HEK293 (cell line): Measurements from ENCODE around the gene THBS3.

Experiments
- GLI2 ChIP-seq: fragments of 450-650 bp; formaldehyde crosslinking; IDR thresholded peaks from 2 replicates; pipeline ENCODE4; 2017; ENCODE audit warnings: missing biosample characterization, missing genetic modification characterization, low read depth, borderline replicate concordance
- HOXA7 ChIP-seq: sonication (generic); formaldehyde crosslinking; IDR thresholded peaks from 2 replicates; pipeline ENCODE4 v1.8.1; 2022; ENCODE audit warnings: missing genetic modification reagents, borderline replicate concordance
- HOXD13 ChIP-seq: sonication (generic); formaldehyde crosslinking; IDR thresholded peaks from 2 replicates; pipeline ENCODE4 v1.8.0; 2022; ENCODE audit warnings: missing genetic modification reagents, borderline replicate concordance
- KLF16 ChIP-seq: fragments of 450-650 bp; formaldehyde crosslinking; IDR thresholded peaks from 2 replicates; pipeline ENCODE4 v1.5.1; 2017; ENCODE audit warnings: missing biosample characterization, missing genetic modification characterization
- MZF1 ChIP-seq: fragments of 450-650 bp; formaldehyde crosslinking; IDR thresholded peaks from 2 replicates; pipeline ENCODE4 v1.5.1; 2017; ENCODE audit warnings: missing biosample characterization, missing genetic modification characterization, borderline replicate concordance
- TCF7L2 ChIP-seq: IDR thresholded peaks from 2 replicates; pipeline ENCODE4 v1.6.1; 2011; ENCODE audit warnings: low read depth, mild to moderate bottlenecking, inconsistent platforms, low read length, moderate library complexity, borderline replicate concordance
- ZBTB17 ChIP-seq: fragments of 450-650 bp; formaldehyde crosslinking; IDR thresholded peaks from 2 replicates; pipeline ENCODE4 v1.5.1; 2016; ENCODE audit warnings: missing biosample characterization, missing genetic modification characterization
- ZBTB7A ChIP-seq: fragments of 450-650 bp; formaldehyde crosslinking; IDR thresholded peaks from 2 replicates; pipeline ENCODE4 v1.5.1; 2016; ENCODE audit warnings: low read depth, missing biosample characterization, missing genetic modification characterization
- ZNF133 ChIP-seq: fragments of 450-650 bp; formaldehyde crosslinking; IDR thresholded peaks from 2 replicates; pipeline ENCODE4 v1.5.1; 2016; ENCODE audit warnings: missing biosample characterization, missing genetic modification characterization
- ZNF174 ChIP-seq: fragments of 450-650 bp; formaldehyde crosslinking; IDR thresholded peaks from 2 replicates; pipeline ENCODE4 v1.5.0; 2017; ENCODE audit warnings: missing biosample characterization, mild to moderate bottlenecking, missing genetic modification characterization
- ZNF221 ChIP-seq: fragments of 450-650 bp; formaldehyde crosslinking; IDR thresholded peaks from 2 replicates; pipeline ENCODE4 v1.5.1; 2017; ENCODE audit warnings: missing biosample characterization, missing genetic modification characterization, borderline replicate concordance
- ZNF23 ChIP-seq: fragments of 450-650 bp; formaldehyde crosslinking; IDR thresholded peaks from 2 replicates; pipeline ENCODE4 v1.5.1; 2016; ENCODE audit warnings: missing biosample characterization, missing genetic modification characterization, borderline replicate concordance
- ZNF302 ChIP-seq: fragments of 450-650 bp; formaldehyde crosslinking; IDR thresholded peaks from 2 replicates; pipeline ENCODE4 v1.5.1; 2016; ENCODE audit warnings: missing biosample characterization, missing genetic modification characterization, low read depth
- ZNF311 ChIP-seq: fragments of 450-650 bp; formaldehyde crosslinking; IDR thresholded peaks from 2 replicates; pipeline ENCODE4 v1.5.1; 2017; ENCODE audit warnings: missing biosample characterization, missing genetic modification characterization, borderline replicate concordance
- ZNF324 ChIP-seq: fragments of 450-650 bp; formaldehyde crosslinking; IDR thresholded peaks from 2 replicates; pipeline ENCODE4 v1.5.1; 2016; ENCODE audit warnings: missing biosample characterization, missing genetic modification characterization
- ZNF341 ChIP-seq: fragments of 450-650 bp; formaldehyde crosslinking; IDR thresholded peaks from 2 replicates; pipeline ENCODE4; 2016; ENCODE audit warnings: low read depth, missing biosample characterization, missing genetic modification characterization
- ZNF48 ChIP-seq: fragments of 450-650 bp; formaldehyde crosslinking; IDR thresholded peaks from 2 replicates; pipeline ENCODE4 v1.5.1; 2016; ENCODE audit warnings: missing biosample characterization, missing genetic modification characterization
- ZNF596 ChIP-seq: fragments of 450-650 bp; IDR thresholded peaks from 2 replicates; pipeline ENCODE4 v1.5.0; 2018; ENCODE audit warnings: missing biosample characterization, mild to moderate bottlenecking, missing genetic modification characterization, moderate library complexity
- ZNF629 ChIP-seq: fragments of 450-650 bp; formaldehyde crosslinking; IDR thresholded peaks from 2 replicates; pipeline ENCODE4 v1.5.1; 2017; ENCODE audit warnings: missing biosample characterization, missing genetic modification characterization
- ZNF704 ChIP-seq: fragments of 450-650 bp; formaldehyde crosslinking; IDR thresholded peaks from 2 replicates; pipeline ENCODE4 v1.5.1; 2016; ENCODE audit warnings: missing biosample characterization, missing genetic modification characterization
- TF ChIP-seq, protein P1 (sequence below): fragments of 450-650 bp; formaldehyde crosslinking; IDR thresholded peaks from 2 replicates; pipeline ENCODE4 v1.5.0; 2017; ENCODE audit warnings: missing biosample characterization, missing genetic modification characterization, borderline replicate concordance
- TF ChIP-seq, protein P2 (sequence below): fragments of 450-650 bp; formaldehyde crosslinking; IDR thresholded peaks from 2 replicates; pipeline ENCODE4 v1.5.1; 2017; ENCODE audit warnings: missing biosample characterization, mild to moderate bottlenecking, missing genetic modification characterization, moderate library complexity
- TF ChIP-seq, protein P3 (sequence below): fragments of 450-650 bp; formaldehyde crosslinking; IDR thresholded peaks from 2 replicates; pipeline ENCODE4 v1.5.1; 2016; ENCODE audit warnings: missing biosample characterization, missing genetic modification characterization
- TF ChIP-seq, protein P4 (sequence below): fragments of 450-650 bp; formaldehyde crosslinking; conservative IDR thresholded peaks from 2 replicates; pipeline ENCODE4 v1.5.1; 2016; ENCODE audit warnings: low read depth, missing biosample characterization, missing genetic modification characterization
- TF ChIP-seq, protein P5 (sequence below): fragments of 450-650 bp; formaldehyde crosslinking; IDR thresholded peaks from 2 replicates; pipeline ENCODE4 v1.5.1; 2016; ENCODE audit warnings: missing biosample characterization, missing genetic modification characterization

The THBS3 gene

DNA sequence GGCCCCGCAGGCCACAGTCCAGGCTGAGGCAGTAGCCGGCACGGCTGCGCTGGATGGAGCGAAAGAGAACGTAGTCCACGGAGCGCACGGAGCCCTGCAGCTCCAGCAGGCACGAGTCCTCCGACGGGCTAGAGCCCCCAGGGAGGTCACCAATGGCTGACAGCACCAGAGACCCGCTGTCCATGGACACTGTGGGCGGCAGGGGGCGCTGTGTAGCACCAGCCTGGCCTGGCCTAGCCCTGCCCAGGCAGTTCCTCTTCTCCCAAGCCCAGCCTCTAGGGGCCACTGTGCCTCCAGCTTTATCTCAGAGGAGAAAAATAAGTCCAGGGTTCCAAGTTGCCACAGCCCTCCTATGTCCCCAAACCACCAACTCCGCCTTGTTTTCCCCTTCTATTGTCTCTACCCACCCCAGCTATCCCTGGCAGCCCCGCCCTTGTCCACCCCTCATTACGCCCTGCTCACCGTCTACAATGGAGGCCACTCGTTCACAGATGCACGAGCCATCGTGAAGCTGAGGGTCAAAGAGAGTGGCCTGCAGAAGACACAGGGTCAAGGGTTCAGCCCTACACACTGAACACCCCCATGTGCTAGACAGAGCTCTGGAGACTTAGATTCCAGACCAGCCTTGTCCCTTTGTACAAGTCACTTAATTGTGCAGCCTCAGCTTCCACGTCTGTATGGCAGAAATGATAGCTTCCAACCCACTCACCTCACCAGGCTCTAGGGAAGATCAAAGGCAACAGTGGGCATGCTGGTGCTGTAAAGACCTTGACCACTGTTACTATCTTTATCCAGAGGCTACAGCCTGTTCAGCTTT lies 43.1 kb upstream of the THBS3 start (continued):
- TF ChIP-seq TCF7L2, result no peak
- TF ChIP-seq MZF1 (tag by site-specific recombination), result no peak
- TF ChIP-seq ZNF704 (tag by site-specific recombination), result no peak
- TF ChIP-seq, protein P1, sequence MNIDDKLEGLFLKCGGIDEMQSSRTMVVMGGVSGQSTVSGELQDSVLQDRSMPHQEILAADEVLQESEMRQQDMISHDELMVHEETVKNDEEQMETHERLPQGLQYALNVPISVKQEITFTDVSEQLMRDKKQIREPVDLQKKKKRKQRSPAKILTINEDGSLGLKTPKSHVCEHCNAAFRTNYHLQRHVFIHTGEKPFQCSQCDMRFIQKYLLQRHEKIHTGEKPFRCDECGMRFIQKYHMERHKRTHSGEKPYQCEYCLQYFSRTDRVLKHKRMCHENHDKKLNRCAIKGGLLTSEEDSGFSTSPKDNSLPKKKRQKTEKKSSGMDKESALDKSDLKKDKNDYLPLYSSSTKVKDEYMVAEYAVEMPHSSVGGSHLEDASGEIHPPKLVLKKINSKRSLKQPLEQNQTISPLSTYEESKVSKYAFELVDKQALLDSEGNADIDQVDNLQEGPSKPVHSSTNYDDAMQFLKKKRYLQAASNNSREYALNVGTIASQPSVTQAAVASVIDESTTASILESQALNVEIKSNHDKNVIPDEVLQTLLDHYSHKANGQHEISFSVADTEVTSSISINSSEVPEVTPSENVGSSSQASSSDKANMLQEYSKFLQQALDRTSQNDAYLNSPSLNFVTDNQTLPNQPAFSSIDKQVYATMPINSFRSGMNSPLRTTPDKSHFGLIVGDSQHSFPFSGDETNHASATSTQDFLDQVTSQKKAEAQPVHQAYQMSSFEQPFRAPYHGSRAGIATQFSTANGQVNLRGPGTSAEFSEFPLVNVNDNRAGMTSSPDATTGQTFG (tag by site-specific recombination), result no peak
- TF ChIP-seq ZBTB7A, result peak; percentile 60; the same call in 1 of the 2 replicates
- TF ChIP-seq ZBTB17 (tag by site-specific recombination), result peak; percentile 64; the same call in 1 of the 2 replicates
- TF ChIP-seq, protein P2, sequence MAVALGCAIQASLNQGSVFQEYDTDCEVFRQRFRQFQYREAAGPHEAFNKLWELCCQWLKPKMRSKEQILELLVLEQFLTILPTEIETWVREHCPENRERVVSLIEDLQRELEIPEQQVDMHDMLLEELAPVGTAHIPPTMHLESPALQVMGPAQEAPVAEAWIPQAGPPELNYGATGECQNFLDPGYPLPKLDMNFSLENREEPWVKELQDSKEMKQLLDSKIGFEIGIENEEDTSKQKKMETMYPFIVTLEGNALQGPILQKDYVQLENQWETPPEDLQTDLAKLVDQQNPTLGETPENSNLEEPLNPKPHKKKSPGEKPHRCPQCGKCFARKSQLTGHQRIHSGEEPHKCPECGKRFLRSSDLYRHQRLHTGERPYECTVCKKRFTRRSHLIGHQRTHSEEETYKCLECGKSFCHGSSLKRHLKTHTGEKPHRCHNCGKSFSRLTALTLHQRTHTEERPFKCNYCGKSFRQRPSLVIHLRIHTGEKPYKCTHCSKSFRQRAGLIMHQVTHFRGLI, result no peak
- TF ChIP-seq ZNF23 (tag by site-specific recombination), result no peak
- no peak for TF ChIP-seq ZNF133 (tag by site-specific recombination)
- TF ChIP-seq KLF16 (tag by site-specific recombination), result no peak
- TF ChIP-seq, protein P3, sequence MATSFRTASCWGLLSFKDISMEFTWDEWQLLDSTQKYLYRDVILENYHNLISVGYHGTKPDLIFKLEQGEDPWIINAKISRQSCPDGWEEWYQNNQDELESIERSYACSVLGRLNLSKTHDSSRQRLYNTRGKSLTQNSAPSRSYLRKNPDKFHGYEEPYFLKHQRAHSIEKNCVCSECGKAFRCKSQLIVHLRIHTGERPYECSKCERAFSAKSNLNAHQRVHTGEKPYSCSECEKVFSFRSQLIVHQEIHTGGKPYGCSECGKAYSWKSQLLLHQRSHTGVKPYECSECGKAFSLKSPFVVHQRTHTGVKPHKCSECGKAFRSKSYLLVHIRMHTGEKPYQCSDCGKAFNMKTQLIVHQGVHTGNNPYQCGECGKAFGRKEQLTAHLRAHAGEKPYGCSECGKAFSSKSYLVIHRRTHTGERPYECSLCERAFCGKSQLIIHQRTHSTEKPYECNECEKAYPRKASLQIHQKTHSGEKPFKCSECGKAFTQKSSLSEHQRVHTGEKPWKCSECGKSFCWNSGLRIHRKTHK (tag by site-specific recombination), result no peak
- TF ChIP-seq ZNF174 (tag by site-specific recombination), result no peak
- no peak for TF ChIP-seq ZNF302 (tag by site-specific recombination)
- TF ChIP-seq HOXA7, result no peak
- TF ChIP-seq ZNF48 (tag by site-specific recombination), result no peak
- TF ChIP-seq ZNF221 (tag by site-specific recombination), result no peak
- TF ChIP-seq, protein P4, sequence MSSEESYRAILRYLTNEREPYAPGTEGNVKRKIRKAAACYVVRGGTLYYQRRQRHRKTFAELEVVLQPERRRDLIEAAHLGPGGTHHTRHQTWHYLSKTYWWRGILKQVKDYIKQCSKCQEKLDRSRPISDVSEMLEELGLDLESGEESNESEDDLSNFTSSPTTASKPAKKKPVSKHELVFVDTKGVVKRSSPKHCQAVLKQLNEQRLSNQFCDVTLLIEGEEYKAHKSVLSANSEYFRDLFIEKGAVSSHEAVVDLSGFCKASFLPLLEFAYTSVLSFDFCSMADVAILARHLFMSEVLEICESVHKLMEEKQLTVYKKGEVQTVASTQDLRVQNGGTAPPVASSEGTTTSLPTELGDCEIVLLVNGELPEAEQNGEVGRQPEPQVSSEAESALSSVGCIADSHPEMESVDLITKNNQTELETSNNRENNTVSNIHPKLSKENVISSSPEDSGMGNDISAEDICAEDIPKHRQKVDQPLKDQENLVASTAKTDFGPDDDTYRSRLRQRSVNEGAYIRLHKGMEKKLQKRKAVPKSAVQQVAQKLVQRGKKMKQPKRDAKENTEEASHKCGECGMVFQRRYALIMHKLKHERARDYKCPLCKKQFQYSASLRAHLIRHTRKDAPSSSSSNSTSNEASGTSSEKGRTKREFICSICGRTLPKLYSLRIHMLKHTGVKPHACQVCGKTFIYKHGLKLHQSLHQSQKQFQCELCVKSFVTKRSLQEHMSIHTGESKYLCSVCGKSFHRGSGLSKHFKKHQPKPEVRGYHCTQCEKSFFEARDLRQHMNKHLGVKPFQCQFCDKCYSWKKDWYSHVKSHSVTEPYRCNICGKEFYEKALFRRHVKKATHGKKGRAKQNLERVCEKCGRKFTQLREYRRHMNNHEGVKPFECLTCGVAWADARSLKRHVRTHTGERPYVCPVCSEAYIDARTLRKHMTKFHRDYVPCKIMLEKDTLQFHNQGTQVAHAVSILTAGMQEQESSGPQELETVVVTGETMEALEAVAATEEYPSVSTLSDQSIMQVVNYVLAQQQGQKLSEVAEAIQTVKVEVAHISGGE (tag by site-specific recombination), result no peak
- no peak for TF ChIP-seq GLI2 (tag by site-specific recombination)
- peak; percentile 55; the same call in 1 of the 2 replicates for TF ChIP-seq ZNF324 (tag by site-specific recombination)
- no peak for TF ChIP-seq ZNF311 (tag by site-specific recombination)
- TF ChIP-seq ZNF341 (tag by site-specific recombination), result no peak
- no peak for TF ChIP-seq HOXD13 (CRISPR knock-in tag)
- TF ChIP-seq ZNF629, result peak; percentile 60
- TF ChIP-seq, protein P5, sequence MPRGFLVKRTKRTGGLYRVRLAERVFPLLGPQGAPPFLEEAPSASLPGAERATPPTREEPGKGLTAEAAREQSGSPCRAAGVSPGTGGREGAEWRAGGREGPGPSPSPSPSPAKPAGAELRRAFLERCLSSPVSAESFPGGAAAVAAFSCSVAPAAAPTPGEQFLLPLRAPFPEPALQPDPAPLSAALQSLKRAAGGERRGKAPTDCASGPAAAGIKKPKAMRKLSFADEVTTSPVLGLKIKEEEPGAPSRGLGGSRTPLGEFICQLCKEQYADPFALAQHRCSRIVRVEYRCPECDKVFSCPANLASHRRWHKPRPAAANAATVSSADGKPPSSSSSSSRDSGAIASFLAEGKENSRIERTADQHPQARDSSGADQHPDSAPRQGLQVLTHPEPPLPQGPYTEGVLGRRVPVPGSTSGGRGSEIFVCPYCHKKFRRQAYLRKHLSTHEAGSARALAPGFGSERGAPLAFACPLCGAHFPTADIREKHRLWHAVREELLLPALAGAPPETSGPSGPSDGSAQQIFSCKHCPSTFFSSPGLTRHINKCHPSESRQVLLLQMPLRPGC (tag by site-specific recombination), result no peak
- TF ChIP-seq ZNF596 (tag by site-specific recombination), result no peak
